ENCODE results near the gene NOPCHAP1.
"Not testable (repeated sequence)": the region's sequence is repeated elsewhere in the genome, so short reads cannot be mapped to it uniquely, and the experiment has no call there.

The NOPCHAP1 gene

DNA sequence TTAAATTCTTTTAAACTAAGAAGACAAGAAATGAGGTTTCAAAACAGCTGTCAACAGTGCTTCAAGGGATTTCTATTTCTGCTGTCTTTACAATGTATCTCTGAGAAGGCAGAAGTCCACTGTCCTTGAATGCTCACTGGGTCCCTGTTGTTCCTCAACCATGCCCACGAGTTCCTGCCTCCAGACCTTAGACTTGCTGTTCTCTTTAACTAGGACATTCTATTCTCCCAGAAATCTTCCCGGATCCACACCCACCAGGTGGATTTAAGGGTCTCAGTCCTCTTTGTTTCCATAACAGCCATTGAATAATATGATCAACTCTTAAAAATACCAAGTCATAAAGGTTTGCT lies 21.3 kb upstream of the NOPCHAP1 start:
- DNase-seq: no peak

DNA sequence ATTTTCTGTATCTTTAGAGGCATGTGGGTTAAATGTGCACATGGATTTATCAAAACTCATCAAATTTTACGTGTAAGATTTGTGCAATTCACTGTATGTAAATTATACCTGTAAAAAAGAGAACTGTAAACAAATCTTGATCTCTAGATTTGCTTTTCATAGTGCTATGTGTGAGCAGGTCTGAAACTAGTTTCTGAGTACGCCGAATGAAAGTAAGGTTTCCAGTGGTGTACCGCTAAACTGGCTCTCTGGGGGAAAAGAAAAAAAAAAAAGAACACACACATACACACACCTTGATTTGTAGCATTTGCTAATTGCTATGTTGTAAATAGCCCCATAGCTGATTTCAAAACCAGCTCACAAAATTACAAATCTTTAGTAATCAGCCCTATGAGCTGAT lies 19.4 kb upstream of the NOPCHAP1 start:
- no peak for DNase-seq

DNA sequence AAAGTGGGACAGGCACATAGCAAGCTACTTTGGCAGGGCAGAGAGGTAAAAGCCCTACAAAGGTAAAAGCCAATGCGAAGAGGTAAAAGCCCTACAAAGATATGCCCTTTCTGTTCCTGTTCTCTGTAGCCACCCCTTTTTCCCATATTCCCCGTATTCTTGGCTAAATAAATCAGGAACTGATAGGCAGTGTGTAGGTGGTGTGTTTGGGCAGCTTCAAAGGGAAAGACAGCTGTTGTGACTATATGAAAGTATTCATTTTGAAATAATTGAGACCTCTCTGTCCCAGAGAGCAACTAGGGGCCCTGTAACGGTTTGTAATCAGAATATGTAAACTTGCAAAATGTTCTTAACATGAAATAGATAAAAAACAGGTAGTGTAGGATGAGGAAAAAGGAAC lies 16.8 kb upstream of the NOPCHAP1 start:
- DNase-seq: no peak

DNA sequence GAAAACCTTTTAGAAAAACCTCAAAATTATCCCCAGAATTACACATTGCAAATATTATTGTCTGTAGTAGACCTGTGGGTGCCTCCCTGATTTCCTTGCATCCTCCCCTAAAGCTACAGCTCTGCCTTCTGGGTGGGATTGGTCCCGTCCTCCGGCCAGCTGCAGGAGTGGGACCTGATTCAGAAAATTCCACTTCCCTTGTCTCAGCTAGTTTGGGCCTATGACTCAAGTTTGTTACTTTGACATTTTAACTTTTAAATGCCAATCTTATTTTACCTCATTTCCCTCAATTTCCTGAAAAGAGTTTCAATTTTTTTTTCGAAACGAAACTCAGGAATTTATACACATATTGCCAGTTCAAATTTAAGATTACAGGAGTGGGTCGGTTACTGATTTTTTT lies 14.8 kb upstream of the NOPCHAP1 start:
- no peak for DNase-seq

DNA sequence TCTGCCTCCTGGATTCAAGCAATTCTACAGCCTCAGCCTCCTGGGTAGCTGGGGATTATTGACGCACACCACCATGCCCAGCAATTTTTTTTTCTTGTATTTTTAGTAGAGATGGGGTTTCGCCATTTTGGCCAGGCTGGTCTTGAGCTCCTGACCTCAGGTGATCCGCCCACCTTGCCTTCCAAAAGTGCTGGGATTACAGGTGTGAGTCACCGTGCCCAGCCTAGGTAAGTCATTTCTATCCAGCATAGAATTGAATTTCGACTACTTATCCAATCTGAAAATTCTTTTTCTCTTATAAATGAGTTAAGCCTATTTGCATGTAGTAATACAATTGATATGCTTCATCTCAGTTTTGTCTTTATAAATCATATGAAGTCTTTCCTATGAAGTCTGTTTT lies 12.9 kb upstream of the NOPCHAP1 start:
- no peak for DNase-seq

DNA sequence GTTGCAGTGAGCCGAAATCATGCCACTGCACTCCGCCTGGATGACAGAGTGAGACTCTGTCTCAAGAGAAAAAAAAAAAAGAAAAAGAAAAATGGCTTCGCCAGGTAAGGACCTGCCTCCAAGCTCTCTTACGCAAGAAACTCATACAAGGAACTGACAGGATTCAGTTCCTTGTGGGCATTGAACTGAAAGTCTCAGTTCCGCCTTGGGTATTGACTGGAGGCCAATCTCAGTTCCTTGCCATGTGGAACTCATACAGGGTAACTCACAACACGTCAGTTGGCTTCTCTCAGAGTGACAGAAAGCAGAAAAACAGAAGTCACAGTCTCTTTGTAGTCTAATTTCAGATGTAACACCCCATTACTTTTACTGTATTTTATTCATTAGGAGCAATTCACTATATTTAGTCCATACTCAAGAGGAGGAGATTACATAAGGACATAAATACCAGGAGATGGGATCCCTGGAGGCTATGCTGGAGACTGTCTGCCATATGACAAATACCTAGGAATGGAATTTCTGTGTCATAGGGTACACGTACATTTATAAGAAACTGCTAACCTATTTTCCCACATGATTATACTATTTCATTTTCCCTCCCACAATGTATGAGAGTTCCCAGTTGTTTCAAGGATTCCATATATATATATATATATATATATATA lies 11.4 kb upstream of the NOPCHAP1 start:
- DNase-seq: peak; percentile 86

DNA sequence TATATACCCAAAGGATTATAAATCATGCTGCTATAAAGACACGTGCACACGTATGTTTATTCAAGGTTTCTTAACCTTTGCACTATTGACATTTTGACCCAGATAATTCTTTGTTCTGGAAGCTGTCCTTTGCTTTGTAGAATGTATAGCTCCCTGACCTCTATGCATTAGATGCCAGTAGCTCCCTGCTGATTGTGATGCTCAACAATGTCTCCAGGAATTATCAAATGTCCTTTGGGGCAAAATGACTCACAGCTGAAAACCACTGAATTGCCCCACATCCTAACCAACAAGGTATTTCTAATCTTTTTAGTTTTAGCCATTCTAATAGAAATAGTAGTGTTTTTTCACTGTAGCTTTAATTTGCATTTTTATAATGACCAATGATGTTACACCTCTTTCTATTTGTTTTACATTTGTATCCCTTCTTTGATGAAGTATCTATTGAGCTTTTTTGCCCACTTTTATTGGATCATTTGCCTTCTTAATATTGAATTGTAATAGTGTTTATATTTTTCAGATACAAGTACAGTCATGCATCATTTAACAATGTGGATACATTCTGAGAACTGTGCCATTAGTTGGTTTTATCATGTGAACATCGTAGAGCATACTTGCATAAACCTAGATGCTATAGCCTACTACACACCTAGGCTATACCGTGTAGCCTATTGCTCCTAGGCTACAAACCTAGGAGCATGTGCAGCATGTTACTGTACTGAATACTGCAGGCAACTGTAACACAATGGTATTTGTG lies 10.4 kb upstream of the NOPCHAP1 start:
- peak; percentile 81 for DNase-seq

DNA sequence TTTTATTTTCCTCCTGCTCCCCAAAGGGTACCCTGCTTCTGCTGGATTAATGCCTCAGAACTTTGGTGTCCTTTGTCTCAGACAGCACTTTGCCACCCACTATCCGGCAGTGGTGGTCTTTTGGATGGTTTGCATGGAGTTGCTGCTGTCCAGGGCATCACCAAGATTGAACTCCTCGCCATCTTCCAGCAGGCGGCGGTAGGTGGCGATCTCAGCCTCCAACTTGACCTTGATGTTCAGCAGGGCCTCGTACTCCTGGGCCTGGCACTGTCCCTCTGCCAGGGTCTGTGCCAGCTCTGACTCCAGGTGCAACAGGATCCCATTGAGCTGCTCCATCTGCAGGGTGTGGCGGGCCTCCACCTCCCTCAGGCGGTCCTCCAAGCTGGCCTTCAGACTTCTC lies 9.4 kb upstream of the NOPCHAP1 start:
- no peak for DNase-seq

DNA sequence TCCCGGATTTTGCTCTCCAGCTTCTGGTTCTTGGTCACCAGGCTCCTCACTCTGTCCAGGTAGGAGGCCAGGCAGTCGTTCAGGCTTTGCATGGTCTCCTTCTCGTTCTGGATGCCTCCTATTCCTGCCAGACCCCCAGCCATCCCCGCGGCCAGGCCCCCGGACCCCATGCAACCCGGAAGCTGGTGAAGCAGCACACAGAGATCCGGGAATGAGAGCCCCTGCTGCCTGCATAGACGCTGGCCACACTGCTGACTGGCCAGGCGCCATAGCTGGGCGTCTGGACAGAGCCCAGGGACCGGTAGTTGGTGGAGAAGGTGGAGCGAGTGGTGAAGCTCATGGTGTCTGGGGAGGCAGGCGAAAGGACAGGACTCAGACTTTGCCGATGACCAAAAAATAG lies 8.4 kb upstream of the NOPCHAP1 start:
- not testable (repeated sequence) for DNase-seq

DNA sequence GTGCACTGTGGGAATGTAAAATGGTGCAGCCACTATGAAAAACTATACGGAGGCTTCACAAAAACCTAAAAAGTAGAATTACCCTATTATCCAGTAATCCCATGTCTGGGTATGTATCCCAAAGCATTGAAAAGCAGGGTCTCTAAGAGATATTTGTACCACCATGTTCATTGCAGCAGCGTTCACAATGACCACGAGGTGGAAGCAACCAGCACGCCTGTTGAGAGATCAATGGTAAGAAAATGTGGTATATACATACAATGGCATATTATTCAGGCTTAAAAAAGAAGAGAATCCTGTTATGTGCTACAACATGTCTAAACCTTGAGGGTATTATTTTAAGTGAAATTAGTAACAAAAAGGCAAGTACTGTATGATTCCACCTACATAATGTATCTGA lies 910 bp upstream of the NOPCHAP1 start:
- DNase-seq: no peak

DNA sequence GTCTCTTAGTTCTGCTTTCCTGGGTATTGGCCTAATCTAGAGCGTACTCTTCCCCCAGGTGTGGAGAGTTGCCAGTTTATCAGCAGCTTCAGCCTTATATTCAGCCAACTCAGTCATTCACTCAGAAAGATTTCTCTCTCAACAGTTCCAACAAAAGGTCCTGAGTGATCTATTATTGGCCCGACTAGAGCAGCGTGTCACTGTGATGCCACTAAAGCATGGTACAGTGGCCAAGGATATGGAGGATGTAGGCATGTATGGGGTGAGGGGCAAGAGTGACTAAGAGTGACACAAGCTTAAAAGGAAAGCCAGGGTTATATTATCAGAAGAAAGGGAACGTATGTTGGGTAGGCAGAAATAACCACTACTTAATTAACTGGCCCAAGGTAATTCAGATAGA lies 4.8 kb downstream of the NOPCHAP1 start:
- no peak for DNase-seq

DNA sequence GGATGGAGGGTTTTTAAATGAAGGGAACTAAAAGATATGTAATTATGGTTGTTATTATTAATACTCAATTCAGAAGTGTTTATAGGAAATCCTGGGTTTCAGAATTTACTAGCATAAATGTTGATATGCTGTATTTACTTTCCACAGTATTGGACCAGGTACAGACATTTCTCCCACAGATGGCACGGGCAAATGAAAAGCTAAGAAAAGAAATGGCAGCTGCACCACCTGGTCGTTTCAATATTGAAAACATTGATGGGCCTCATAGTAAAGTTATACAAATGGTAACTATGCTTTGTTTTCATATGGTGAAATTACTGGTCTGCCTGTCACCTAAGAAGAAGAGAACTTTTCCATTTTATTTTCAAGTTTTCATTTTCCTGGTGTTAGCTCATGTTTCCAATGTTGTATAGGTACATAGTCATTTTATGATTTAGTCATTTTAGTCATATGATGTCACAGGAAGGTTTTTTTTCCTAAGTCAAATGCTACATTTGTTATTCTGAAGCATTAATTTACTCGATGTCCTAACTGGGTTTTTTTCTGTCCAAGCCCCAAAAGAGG lies 5.5 kb downstream of the NOPCHAP1 start:
- DNase-seq: no peak

DNA sequence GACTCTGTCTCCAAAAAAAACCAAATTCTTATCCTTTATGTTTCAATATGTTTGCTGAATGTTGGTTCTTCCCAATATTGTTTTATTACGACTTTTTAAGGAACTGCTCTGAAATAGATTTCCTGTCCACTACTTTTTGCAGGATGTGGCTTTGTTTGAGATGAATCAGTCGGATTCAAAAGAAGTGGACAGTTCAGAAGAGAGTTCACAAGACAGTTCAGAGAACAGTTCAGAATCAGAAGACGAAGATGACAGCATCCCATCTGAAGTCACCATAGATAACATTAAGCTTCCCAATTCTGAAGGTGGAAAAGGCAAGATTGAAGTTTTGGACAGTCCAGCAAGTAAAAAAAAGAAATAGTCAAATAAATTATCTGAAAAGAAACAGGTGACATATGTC lies 8.2 kb downstream of the NOPCHAP1 start:
- no peak for DNase-seq

DNA sequence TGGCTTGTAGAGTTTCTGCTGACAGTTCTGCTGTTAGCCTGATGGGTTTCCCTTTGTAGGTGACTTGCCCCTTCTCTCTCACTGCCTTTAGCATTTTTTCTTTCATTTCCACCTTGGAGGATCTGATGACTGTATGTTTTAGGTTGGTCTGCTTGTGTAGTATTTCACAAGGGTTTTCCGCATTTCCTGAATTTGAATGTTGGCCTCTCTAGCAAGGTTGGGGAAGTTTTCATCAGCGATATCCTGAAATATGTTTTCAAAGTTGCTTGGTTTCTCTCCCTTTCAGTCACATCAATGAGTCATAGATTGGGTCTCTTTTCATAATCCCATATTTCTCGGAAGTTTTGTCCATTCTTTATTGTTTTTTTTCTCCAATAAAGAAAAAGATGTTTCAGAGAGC lies 11.4 kb downstream of the NOPCHAP1 start:
- DNase-seq: no peak

DNA sequence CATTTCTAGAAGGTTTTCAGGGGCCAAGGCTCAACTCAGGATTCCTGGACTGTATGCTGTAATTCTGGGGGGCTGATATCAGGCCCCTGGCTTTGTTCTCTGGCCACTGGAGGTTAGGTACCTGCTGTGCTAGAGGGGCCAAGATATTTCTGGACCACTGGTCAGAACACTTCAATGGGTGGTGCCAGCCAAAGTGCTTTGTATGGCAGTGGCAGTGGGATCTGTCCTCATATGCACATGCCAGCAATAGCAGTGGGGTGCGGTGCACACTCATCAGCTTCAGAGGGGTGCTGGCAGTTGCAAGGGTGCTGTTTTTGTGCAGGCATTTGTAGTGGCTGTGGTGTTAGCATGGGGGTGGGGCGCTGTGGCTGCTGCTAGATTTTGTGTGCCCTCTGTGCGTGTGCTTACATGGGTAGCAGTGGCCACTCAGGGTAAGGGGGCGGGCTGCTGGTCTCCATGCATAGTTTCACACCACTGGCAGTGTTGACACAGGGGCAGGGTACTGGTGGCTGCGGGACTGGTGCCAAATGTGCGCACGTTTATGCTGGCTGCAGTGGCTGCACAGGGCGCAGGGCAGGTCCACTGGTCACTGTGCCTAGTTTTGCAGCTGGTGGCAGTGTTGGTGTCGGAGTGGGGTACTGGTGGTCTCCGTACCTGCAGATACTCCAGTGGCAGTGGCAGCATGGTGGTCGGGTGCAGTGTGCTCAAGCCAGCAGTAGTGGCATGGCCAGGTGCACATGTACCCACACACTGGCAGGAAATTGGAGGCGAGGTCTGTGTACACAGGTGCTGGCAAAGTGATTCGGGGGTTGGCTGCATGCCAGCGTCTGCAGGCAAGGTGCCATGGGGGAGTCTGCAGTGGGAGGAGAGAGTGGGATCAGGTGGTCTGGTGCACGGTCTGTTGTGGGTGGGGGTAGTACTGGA lies 12.6 kb downstream of the NOPCHAP1 start:
- DNase-seq: no peak

DNA sequence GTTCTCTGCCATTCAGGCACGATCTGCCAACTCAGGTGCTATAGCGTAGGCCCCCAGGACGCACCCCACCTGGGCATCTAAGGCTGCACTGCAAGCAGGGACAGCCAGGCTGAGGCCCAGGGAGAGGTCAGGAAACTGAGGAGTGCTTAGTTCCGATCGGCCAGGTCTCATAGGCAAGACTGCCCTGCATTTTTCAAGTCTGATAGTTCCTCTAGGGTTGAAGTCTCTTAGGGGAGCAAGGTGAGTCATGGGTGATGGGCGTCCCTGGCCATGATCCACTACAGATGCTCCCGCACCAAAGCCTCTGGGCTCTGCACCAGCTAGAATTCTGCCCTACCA lies 13.2 kb downstream of the NOPCHAP1 start:
- no peak for DNase-seq

DNA sequence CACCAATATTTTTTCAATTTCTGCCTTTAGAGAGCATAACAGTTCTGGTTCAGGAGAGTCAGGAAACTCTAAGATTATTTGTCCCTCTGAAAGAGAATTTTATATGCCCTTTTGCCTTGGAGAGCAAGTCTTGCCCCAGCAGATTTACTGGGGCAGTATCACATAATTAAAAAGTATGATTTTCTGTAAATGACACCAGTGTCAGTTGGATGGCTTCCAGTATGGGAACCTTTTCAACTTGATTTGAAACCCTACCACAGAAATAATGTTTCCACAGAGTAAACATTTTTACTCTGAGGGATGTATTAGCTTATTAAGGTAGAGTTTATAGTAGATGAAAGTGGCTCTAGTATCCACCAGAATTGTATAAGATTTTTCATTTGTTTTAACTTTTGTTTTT lies 15.4 kb downstream of the NOPCHAP1 start:
- no peak for DNase-seq

DNA sequence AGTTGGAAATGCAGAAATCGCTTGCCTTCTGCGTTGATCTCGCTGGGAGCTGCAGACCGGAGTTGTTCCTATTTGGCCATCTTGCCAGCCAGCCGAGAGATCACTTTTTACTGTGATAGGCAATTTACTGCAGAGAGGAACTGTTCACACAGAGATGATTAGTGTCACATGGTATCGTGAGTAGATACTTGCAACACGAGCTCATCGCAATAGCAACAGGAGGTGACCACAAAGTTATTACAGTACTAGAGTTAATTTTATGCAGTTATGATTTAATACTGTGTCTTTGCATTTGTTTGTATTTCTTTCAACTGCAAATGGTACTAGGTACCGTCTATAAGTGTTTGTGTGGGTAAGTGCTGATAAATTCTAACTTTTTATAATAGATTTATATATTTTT lies 27.8 kb downstream of the NOPCHAP1 start:
- DNase-seq: peak; percentile 52

DNA sequence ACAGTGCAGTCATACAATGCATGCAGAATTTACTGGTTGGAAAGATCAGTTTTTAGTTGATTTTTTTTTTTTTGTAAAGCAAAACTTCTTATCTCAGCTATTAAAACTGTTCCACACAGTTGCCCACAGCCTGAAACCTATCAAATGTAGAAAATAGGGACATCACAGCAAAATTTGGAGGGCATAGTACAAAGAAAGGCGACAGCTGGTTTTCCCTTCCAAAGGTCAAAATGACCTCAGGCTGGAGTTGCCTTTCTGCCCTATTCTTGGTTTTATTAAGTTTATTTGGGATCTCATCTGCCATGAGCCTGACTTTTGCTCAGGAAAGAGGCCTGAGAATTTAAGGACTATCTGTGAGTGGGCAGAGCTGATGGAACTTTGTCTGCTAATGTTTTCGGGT lies 28.5 kb downstream of the NOPCHAP1 start:
- no peak for DNase-seq

DNA sequence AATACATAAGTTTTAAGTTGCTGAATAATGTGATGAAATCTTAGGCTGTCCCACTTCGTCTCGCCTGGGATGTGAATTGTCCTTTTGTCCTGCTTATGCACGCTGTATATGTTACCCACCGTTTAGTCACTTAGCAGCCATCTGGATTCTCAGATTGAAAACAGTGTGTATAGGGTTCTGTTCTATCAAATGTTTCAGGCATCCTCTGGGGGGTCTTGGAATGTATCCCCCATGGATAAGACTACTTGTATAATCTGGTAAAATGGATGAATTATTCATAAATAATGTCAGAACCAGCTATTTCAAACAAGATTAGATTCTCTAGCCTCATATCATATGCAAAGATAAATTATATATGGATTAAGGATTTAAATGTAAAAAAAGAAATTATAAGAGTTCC lies 29.4 kb downstream of the NOPCHAP1 start:
- no peak for DNase-seq

DNA sequence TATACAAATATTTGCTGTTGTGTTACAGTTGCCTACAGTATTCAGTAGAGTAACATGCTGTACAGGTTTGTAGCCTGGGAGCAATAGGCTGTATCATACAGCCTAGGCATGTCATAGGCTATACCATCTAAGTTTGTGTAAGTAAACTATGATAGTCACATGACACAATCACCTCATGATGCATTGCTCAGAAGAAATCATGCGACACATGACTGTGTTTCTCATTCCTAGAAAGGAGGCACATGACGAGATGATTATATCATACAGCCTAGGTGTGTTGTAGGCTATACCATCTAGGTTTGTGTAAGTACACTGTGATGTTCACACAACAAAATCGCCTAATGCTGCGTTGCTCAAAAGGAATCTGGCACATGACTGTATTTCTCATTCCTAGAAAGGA lies 31.9 kb downstream of the NOPCHAP1 start:
- no peak for DNase-seq

DNA sequence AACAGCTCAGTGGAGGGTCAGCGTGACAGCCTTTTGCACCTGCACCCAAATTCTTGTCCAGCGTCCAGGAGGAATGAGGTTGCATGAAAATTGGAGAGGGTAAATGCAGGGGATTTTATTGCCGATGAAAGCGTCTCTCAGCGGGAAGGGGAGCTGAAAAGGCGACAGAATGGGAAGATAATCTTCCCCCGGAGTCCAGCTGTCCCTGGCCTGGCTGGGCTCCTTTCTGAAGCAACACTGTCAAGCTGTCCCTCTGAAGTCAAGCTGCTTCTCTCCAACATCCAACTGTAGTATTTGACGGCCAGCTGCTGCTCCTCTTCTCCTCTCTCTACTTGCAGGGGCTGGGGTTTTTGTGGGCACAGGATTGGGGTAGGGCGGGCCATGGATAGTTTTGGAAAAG lies 32.7 kb downstream of the NOPCHAP1 start:
- DNase-seq: no peak

DNA sequence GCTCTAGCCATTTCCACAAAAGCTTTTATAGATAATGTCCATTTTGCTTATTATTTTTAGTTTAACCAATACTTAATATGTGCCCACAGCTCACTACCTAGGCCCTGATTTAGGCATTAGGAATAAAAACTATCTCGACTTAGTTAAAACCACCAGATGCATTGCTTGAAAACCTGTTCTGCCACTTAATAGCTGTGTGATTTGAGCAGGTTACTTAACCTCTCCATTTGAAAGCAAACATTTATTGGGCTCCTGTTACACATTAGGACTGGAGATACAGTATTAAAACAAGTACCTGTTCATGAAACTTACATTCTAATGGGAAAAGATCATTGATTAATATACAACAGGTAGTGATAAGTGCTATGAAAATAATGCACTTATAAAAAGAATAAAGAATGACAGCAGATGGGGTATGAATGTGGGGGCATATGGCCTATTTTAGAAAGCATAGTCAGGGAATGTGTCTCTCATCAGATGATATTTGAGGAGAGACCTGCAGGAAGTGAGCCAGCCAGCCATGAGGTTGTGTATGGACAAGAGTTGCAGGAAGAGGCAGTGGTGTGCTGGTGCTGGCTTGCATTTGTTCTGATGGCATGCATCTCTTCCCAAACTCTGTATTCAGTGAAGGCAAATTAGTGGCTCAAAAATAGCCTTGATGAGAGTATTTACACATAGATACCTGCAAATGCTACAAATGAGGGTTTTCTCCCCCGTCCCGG lies 34.3 kb downstream of the NOPCHAP1 start:
- DNase-seq: no peak
